HG03025 (cell line): ENCODE measurements around the gene OR2H1.

Experiments
- ATAC-seq: cut with Tn5 transposase; IDR thresholded peaks from one replicate; pipeline ENCODE4 v1.9.1; 2021; ENCODE audit warnings: mild to moderate bottlenecking, moderate library complexity; ENCODE audit not compliant: unreplicated experiment, low FRiP score

OR2H1 gene

DNA sequence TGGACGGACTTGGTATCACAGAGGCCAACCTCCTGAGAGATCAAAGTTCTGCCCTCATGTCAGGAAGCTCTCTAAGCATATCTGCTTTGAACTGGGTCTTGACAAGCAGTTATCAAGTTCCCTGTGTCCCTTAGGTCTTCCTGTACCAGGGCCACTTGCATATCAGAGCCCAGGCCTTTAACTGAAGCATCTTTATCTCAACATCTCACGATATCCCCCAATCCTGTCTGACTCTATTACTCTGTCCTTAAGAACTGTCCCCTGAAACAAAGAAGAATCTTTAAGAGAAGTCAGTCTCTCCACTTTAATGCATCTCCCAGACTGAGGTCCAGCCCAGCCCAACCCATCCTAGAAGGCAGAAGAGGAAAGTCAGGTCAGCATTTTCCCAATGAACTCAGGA is 22.6 kb downstream of the OR2H1 start:
- ATAC-seq: no peak

DNA sequence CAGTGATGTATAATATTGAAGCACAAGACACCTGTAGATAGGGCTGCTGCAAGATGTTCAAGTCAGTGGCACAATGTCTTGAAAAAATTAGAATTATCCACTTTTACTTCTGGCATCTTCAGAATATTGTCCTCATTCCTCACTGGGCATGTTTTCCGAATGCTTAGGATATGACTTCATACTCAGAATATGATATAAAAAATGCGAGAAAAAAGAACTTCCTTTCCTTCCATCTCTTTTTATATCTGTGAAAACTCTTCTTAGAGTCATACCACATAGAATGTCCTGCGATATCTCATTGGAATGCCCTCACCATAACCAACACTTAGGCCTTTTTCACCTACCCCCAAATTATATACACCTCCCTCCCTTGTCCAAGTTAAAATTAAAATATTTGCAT is 26.2 kb downstream of the OR2H1 start:
- no peak for ATAC-seq

DNA sequence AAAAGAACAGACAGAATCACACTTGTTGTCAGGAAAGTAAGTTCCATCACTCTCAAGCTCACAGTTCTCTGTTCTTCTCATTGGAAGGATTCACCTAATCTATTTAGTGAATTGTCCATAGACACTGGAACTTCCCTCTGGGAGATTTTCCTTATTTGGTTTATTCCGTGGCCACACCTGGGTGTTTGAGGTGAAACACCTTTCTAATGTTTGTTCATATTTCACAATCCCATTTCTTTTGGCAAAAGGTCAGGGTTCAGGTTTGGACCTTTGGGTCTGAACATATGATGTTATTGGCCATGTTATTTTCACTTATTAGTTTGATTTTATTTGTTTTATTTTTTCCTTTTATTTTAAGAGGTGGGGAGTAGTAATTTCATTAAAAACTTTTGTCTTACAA is 26.8 kb downstream of the OR2H1 start:
- no peak for ATAC-seq

DNA sequence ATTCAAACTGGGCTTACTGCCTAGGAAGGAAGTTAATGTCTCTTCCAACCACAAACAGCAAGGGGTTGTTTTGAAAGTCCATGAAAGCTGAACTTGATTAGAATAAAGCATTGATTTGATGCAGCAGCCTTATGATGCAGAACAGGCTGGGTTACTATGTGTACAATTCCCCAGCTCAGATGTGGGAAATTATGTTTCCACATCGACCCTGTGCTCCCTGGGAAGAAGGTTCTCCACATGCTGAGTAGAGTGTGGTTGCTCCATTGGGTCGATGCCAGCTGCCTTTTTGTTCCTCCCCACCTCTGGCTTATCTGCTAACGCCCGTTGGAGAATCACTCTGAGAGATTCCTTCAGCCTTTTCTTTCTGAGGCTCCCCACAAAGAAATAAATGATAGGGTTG is 29.6 kb downstream of the OR2H1 start:
- ATAC-seq: no peak

DNA sequence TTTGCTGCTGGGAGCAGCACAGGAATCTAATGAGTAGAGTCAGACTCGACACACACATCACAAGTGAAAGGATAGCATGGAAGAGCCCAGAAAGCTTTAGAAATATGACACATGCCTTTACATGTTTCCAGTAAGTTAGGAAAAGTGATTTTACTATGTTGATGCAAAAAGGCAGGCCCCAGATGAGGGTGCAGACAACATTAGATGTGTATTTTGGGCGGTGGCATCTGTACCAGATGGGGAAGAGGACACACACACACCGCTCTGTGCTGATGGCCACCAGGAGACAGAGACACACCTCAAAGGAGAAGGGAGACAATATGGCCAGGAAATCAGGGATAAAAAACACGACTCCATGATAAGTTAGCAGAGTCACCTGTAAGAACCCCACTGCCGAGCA is 30.2 kb downstream of the OR2H1 start:
- no peak for ATAC-seq

DNA sequence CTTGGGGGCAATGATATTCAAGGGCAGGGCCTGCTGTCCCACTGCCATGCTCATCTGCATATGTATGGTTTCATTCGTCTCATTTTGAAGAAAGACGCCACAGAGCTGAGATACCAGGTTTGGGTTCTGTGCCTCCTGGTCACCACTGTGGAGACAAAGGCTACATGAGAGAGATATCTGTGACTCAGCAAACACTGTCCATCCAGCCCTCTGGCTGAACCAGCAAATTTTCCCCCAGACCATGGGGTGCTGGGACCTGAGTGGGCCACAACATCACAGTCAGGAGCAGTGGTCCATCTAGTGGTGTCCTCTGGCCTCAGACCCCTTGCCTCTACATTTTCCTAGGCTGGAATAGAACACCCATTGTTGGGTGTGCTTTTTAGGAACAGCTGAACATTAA is 30.7 kb downstream of the OR2H1 start, which contains the start of gene MAS1L:
Gene MAS1L, minus strand, starts transcription at position 297 of the 400 bp plus-strand sequence. Its CDS starts 54 bp downstream, at position 243.
- ATAC-seq: no peak

DNA sequence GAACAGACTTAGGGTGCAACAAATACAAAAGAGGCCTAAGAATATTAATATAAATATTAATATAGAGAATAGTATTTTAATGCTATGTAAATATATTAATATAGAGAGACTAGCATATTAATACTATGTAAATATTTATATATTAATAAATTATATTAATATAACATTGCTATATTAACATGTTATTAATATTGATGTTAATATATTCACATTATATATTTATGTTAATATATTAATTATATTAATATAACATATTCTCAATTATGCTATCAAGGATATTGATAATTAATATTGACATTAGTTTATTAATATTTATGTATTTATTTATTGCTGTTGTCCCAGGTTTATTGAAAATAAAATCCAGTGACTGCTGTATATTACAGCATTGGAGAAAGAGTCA is 31.9 kb downstream of the OR2H1 start:
- no peak for ATAC-seq

DNA sequence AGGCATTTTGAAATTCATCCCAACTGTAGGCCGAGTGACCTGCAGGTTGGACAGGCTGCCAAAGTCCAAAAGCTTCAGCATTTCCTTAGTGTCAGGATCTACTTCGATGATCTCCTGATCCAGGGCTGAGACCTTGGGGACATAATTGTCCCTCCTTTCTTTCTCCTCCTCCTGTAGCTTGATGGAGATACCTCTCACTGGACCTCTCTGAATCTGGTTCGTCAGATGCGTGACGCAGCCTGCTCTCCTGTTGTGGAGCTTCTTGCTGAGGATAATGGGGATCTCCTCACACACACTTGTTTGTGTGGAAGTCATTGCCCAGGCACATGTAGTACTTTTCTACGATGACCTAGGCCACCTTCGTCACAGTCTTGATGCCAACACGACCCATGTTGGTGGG is 32.3 kb downstream of the OR2H1 start:
- no peak for ATAC-seq

DNA sequence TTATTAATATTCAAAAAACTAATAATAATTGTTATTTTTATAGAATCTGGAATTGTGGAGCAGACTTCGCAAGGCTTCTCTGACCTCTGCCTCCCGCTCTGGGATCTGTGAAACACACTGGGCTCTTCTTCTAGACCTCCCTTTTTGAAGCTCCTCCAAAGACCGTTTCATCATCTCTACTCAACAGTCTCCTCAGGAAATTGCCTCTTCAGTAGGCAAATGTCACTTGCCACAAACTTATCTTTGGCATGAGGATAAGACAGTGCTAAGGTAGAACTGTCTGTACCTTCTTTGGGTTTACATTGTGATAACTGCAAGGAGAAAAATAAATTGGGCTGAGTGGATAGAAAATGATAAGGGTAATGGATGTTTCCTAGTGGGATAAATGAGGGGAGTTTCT is 33.1 kb downstream of the OR2H1 start:
- no peak for ATAC-seq

DNA sequence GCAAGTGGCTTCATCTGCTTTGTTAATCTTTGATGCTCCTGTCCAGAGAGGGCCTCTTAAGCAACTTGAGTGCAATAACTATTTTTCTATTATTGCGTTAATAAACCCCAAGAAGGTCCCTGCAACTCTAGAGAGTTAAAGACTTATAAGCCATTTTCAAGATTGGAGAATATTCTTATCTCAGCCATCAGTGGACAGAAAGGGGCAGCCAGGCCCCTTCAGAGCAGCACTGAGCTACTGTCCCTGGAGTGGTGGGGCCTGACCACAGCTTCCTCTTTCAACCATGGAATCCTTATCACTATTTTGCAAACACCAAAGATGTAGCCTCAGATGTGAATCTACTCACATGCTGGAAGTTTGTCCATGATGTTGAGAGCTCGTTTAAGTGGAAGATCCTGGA is 33.6 kb downstream of the OR2H1 start:
- ATAC-seq: no peak

DNA sequence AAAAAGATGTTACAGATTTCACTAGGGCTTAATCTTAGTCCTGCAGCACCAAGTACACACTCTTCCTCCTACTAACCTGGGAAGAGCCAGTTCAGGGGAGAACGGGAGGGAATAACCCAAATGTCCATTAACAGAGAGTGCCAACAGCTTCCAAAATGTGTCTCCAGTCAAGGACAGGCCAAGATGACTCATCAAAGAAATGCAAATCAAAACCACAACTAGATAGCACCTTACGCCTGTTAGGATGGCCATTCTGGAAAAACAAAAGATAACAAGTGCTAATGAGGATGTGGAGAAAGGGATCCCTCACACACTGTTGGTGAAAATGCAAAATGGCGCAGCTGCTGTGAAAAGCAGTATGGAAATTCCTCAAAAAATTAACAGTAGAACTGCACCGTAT is 34.6 kb downstream of the OR2H1 start:
- ATAC-seq: no peak

DNA sequence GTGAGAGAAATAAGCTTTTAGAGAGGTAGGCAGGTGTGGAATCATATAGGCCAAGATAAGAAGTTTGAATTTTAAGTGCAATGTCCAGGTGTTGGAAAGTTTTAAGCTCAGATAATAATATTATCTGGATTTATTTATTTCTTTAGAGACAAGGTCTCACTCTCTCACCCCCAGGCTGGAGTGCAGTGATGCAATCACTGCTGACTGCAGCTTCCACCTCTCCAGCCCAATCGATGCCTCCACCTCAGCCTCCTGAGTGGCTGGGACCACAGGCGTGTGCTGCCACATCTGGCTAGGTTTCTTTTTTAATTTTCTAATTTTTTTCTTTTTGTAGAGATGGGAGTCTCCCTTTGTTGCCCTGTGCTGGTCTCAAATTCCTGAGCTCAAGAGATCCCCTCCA is 36.3 kb downstream of the OR2H1 start:
- ATAC-seq: no peak

DNA sequence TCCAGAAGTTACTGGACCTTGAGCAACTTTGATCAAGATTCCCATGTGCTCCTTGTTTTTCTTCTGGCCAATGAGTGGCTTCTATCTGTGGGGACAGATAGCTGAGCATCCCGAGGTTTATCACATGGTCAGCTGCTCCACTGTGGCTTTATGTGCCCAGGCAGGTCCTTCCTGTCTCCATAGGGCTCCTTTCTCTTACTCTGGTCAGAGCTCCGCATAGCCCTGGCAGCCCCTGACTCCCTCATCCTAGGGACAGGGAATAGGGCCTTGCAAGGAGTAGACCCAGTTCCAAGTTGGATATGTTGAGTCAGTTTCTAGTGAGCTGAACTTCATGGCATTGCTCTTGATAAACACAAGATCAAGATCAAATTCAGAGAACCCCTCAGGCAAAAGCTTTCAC is 37.2 kb downstream of the OR2H1 start:
- no peak for ATAC-seq

DNA sequence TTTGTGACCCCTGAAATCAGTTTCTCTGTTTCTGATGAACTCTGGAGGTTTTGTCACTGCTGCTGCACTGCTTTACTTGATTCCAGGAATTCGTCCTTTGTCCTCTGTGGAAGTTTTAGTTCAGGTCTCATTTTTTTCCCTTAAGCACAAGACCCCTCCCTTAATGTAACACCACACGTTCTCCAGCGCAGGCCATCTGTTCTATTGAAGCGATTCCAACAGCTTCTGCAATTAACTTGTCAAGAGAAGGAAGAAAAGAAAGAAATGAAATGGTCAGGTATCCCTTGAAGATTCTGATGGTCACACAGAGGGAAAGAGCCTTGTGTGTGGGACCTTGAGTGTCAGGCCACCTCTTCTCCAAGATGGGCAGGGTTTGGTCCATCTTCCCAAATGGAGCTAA is 38.6 kb downstream of the OR2H1 start:
- ATAC-seq: no peak

DNA sequence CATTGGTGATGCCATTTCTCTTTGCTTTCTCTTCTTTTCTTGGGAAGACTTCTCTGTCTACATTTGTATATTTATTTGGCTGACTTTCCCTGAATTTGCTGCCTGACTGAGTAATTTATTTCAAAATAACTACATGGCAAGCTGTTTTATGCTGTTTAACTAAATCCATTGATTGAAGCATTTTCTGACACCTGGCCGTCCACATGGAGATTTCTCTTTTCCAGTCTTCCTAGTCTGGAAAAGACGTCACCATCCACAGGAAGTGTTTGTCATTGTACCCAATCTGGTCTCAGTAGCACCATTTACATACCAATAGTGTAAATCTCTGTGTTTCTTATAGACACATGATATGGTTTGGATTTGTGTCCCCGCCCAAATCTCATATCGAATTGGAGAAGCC is 40.0 kb downstream of the OR2H1 start:
- no peak for ATAC-seq

DNA sequence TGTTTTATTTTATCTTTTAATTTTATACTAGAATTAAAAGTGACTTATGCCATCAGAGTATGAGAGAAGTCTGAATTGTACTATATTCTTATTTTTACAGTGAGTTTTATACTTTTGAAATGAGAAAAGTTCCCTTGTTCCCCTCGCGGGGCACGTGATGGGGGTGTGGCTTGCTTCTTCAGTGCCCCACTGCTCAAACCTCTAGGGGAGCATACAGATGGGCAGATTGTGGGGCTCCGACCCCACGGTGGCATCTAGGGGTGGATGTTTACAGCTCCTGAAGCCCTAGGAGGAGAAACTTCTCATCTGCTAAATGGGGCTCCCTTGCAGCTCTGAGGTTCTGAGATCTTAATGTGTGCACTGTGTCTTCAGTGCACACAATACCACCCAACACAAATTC is 42.7 kb downstream of the OR2H1 start:
- no peak for ATAC-seq

DNA sequence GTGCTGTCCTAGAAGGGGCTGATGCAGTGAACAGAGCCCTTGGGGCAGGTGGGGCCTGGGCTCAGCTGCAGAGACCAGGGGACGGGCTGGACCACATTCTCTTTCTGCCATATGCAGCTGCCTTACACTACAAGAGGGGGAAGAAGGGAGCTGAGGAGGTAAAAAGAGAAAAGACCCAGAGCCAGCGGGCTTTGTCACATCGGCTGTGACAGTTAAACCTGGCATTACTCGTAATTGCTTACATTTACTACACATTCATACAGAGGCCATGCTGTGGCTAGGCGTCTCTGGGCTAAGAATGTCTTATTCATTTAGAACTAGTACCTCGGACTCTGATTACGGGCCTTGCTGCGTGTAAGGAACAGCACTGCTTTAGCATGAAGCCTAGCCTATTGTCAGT is 43.6 kb downstream of the OR2H1 start:
- ATAC-seq: no peak

DNA sequence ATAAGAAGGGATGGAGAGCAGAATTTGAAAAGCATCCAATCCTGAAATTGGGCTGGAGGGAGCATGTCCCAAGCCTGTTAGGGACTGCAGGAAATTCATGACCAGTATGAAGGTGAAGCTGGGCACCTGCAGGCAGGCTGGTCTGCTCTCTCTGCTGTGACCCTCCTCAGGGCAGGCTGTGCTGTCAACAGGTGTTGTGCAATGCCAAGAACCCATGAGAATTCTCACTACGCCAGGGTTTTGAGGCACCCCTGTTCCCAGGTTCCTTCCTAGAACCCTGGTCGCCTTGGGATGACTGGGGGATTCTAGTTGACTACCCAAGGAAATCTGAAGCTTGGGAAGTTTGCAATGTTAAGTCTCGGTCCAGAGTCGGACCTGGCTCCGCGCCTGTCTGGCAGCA is 44.2 kb downstream of the OR2H1 start:
- no peak for ATAC-seq

DNA sequence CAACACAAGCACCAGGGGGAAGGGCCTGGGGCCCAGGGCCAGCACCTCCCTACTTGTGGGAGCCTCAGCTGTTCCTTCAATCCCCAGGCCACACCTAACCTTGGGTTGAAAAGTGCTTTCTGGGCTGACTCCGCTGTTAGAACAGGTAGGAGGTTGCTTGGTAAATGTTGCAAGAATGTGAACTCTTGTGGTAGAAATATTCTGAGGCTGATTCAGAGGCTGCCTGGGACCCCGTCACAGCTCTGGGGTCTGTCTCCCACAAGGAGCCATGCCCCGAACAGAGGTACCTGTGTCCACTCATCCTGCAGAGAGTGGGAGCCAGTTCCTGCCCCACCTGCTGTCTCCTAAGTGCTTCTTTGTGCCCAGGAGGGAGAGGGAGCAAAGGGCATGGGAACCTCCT is 45.2 kb downstream of the OR2H1 start:
- no peak for ATAC-seq

DNA sequence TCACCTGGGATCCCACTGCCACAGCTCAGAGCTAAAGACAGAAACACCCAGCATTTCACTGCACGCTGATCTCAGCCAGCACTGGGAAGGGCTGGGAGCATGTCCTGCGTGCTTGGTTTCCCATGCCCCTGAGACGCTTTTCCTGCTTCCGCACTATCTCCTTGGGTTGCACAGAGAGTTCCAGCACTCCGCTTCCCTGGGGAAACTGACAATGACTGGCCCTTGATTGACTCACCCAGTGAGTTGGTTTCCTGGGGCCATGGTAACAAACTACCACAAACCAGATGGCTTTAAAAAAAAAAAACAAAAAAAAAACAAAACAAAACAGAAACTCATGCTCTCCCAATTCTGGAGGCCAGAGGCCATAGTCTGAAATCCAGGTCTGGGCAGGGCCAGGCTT is 45.6 kb downstream of the OR2H1 start:
- ATAC-seq: no peak

DNA sequence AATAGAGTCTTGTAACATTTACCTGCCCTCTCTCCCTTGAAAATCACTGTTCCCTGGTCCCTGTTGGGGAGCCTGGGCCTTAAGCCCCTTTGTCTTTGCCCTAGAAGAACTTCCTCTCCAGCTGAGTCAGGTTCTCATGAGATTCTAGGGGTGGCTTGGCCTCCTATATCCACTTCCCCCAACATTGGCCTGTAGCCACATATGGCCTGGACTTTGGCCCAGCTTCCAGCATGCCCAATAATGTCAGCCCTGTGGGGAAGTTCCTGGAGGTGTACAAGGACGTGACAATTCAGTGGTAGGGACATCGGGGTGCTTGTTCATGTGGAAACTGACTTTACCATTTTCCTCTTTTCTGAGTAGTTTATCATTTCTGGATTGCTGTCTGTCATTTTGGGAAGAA is 48.0 kb downstream of the OR2H1 start:
- no peak for ATAC-seq

DNA sequence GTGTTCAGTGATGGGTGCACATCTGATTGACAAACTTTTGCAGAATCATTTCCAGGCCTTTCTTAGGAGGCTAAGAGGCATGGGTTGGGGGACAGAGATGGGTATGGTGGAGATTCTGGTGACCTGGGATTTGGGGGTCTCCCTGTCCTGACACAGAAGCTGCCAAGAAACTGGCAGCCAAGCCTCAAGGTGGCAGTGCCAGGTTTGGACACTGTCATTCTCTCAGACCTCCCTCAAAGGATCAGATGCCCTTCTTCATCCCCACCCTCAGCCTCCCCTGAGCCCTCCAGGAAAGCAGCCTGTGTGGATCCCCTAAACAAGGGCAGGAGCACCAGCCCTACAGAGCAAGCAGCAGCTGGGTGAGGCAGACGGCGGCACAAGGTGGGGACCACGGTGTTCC is 48.9 kb downstream of the OR2H1 start:
- ATAC-seq: no peak

DNA sequence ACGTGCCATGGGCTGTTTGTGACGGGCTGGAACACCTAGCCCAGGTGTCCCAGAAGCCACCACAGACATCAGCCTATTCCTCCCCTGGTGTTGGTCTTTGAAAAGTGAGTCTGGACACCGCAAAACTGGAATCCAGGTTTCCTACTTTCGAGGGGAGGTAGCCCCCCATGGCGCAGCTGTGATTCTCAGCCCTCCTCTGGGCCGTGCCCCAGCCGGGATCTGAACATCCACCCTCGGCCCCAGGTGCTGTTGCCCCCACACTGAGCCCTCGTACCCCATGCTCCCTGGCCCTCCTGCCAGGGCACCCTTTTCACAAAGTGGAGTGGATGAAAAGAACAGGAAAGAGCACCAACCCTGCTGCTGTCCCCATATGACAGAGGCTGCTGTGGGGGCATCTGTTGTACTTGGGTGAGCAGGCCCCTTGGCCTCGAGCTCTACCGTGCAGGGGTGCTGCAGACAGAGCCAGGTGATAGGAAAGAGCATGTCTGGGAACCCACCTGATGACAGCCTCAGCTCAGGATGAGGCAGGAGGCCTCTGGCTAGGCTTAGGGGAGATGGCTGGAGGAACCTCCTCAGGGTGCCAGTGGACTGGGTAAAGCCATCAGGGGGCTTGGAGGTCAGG is 49.6 kb downstream of the OR2H1 start:
- no peak for ATAC-seq
